ENCODE results near the gene FOLR3.
"Not testable (repeated sequence)": the region's sequence is repeated elsewhere in the genome, so short reads cannot be mapped to it uniquely, and the experiment has no call there.

The FOLR3 gene

GRCh38 chr11:72123117-72123653, 12.3 kb upstream of the FOLR3 start:
- no peak for DNase-seq (ENCODE audit: low read depth, low spot score)

GRCh38 chr11:72124046-72124445, 11.5 kb upstream of the FOLR3 start:
- DNase-seq (ENCODE audit: low read depth, low spot score), result no peak

GRCh38 chr11:72125956-72126355, 9.6 kb upstream of the FOLR3 start:
- no peak for DNase-seq (ENCODE audit: low read depth, low spot score)

GRCh38 chr11:72127923-72128322, 7.6 kb upstream of the FOLR3 start:
- DNase-seq (ENCODE audit: low read depth, low spot score), result no peak

- DNase-seq (ENCODE audit: low read depth, low spot score), result no peak
Measured at GRCh38 chr11:72129381-72129780, 6.1 kb upstream of the FOLR3 start.

- no peak for DNase-seq (ENCODE audit: low read depth, low spot score)
Measured at GRCh38 chr11:72132646-72133045, 2.9 kb upstream of the FOLR3 start.

- no peak for DNase-seq (ENCODE audit: low read depth, low spot score)
Measured at GRCh38 chr11:72135891-72136683, 562 bp downstream of the FOLR3 start.

GRCh38 chr11:72136684-72137262, 1.2 kb downstream of the FOLR3 start:
- no peak for DNase-seq (ENCODE audit: low read depth, low spot score)

GRCh38 chr11:72138821-72139390, 3.4 kb downstream of the FOLR3 start:
- no peak for DNase-seq (ENCODE audit: low read depth, low spot score)

GRCh38 chr11:72139500-72139899, 4.0 kb downstream of the FOLR3 start:
- DNase-seq (ENCODE audit: low read depth, low spot score), result no peak

GRCh38 chr11:72140661-72141060, 5.1 kb downstream of the FOLR3 start:
- no peak for DNase-seq (ENCODE audit: low read depth, low spot score)

- no peak for DNase-seq (ENCODE audit: low read depth, low spot score)
Measured at GRCh38 chr11:72141066-72141465, 5.5 kb downstream of the FOLR3 start.

- not testable (repeated sequence) for DNase-seq (ENCODE audit: low read depth, low spot score)
Measured at GRCh38 chr11:72142086-72142485, 6.6 kb downstream of the FOLR3 start.

GRCh38 chr11:72142543-72142942, 7.0 kb downstream of the FOLR3 start:
- not testable (repeated sequence) for DNase-seq (ENCODE audit: low read depth, low spot score)

GRCh38 chr11:72144807-72145565, 9.5 kb downstream of the FOLR3 start:
- no peak for DNase-seq (ENCODE audit: low read depth, low spot score)

- DNase-seq (ENCODE audit: low read depth, low spot score), result no peak
Measured at GRCh38 chr11:72146625-72147024, 11.1 kb downstream of the FOLR3 start.

GRCh38 chr11:72150882-72151281, 15.4 kb downstream of the FOLR3 start:
- DNase-seq (ENCODE audit: low read depth, low spot score), result no peak

- DNase-seq (ENCODE audit: low read depth, low spot score), result not testable (repeated sequence)
Measured at GRCh38 chr11:72153874-72154273, 18.3 kb downstream of the FOLR3 start.

GRCh38 chr11:72154816-72155215, 19.3 kb downstream of the FOLR3 start:
- no peak for DNase-seq (ENCODE audit: low read depth, low spot score)

- DNase-seq (ENCODE audit: low read depth, low spot score), result no peak
Measured at GRCh38 chr11:72155751-72156150, 20.2 kb downstream of the FOLR3 start.

- no peak for DNase-seq (ENCODE audit: low read depth, low spot score)
Measured at GRCh38 chr11:72157131-72157530, 21.6 kb downstream of the FOLR3 start.

GRCh38 chr11:72160319-72160718, 24.8 kb downstream of the FOLR3 start:
- no peak for DNase-seq (ENCODE audit: low read depth, low spot score)

Measured in ELF-1 (cell line).